ENCODE results near the gene NLRP9. TPM values are rescaled to one million over a fixed set of nuclear protein-coding genes. Genes with fewer than 3 reads are reported as not detected.

The NLRP9 gene
- total and polyA plus RNA-seq, 2 donors (not counting 1 experiment from before 2014, with no cell fraction given): not detected

- no peaks in the 10 kb centered on the region for H3K27me3 ChIP-seq (ENCODE audit: control insufficient read depth, insufficient read depth, low read length)
- no peaks in the 10 kb centered on the region for H4K20me1 ChIP-seq (ENCODE audit: control insufficient read depth, extremely low read depth, insufficient read depth, low read length)
Measured at GRCh38 chr19:55660991-55661390, 77.2 kb downstream of the NLRP9 start.

GRCh38 chr19:55660404-55660803, 77.8 kb downstream of the NLRP9 start:
- Histone ChIP-seq H4K20me1 (ENCODE audit: control insufficient read depth, extremely low read depth, insufficient read depth, low read length) (no peaks in the 10 kb centered on the region), H3K4me3 (replicated peaks in 1 of 4; ENCODE audit: control extremely low read depth in 1 of 4, insufficient read depth in 1 of 4, low read depth in 3 of 4, low read length in 4 of 4) (no peak overlapping the region), H3K27ac (ENCODE audit: insufficient read depth, low read length) (no peak overlapping the region), H2AFZ (ENCODE audit: low read length) (no peak overlapping the region), H3K79me2 (ENCODE audit: control insufficient read depth, insufficient read depth, low read length) (peaks cover 91% of the 10 kb centered on the region), H3K4me1 (ENCODE audit: control insufficient read depth, extremely low read depth, insufficient read depth, low read length) (peaks cover 14% of the 10 kb centered on the region), H3K27me3 (ENCODE audit: control insufficient read depth, insufficient read depth, low read length) (no peaks in the 10 kb centered on the region), H3K36me3 (ENCODE audit: control insufficient read depth, insufficient read depth, low read length) (peaks cover 30% of the 10 kb centered on the region), H3K9me3 (ENCODE audit: control insufficient read depth, insufficient read depth, low read depth, low read length) (no peaks in the 10 kb centered on the region), H3K9ac (ENCODE audit: insufficient read depth, low read length) (no peak overlapping the region), H3K4me2 (ENCODE audit: extremely low read depth, insufficient read depth, low read length) (no peak overlapping the region)
- TF ChIP-seq EZH2 (IDR thresholded peaks at IDR 0.05; ENCODE audit: low read length, missing control alignments): no peak
- no peak for TF ChIP-seq CTCF (conservative IDR thresholded peaks at IDR 0.05 in 1 of 2, IDR thresholded peaks at IDR 0.05 in 1 of 2; ENCODE audit: low read depth in 1 of 2, low read length in 2 of 2)
- DNase-seq (ENCODE audit: low read depth in 2 of 2): no peak

More at GRCh38 chr19:55660991-55661390, 77.2 kb downstream of the NLRP9 start:
- Histone ChIP-seq H3K27ac (ENCODE audit: insufficient read depth, low read length) (no peak overlapping the region), H3K79me2 (ENCODE audit: control insufficient read depth, insufficient read depth, low read length) (peaks cover 87% of the 10 kb centered on the region), H3K9ac (ENCODE audit: insufficient read depth, low read length) (no peak overlapping the region), H3K4me2 (ENCODE audit: extremely low read depth, insufficient read depth, low read length) (no peak overlapping the region), H2AFZ (ENCODE audit: low read length) (no peak overlapping the region), H3K36me3 (ENCODE audit: control insufficient read depth, insufficient read depth, low read length) (peaks cover 32% of the 10 kb centered on the region), H3K4me1 (ENCODE audit: control insufficient read depth, extremely low read depth, insufficient read depth, low read length) (peaks cover 14% of the 10 kb centered on the region), H3K4me3 (replicated peaks in 1 of 4; ENCODE audit: control extremely low read depth in 1 of 4, insufficient read depth in 1 of 4, low read depth in 3 of 4, low read length in 4 of 4) (no peak overlapping the region), H3K9me3 (ENCODE audit: control insufficient read depth, insufficient read depth, low read depth, low read length) (no peaks in the 10 kb centered on the region)
- TF ChIP-seq EZH2 (IDR thresholded peaks at IDR 0.05; ENCODE audit: low read length, missing control alignments) (no peak), CTCF (conservative IDR thresholded peaks at IDR 0.05 in 1 of 2, IDR thresholded peaks at IDR 0.05 in 1 of 2; ENCODE audit: low read depth in 1 of 2, low read length in 2 of 2) (no peak)
- no peak for DNase-seq (ENCODE audit: low read depth in 2 of 2)

- Histone ChIP-seq H3K4me3 (replicated peaks in 1 of 4; ENCODE audit: control extremely low read depth in 1 of 4, insufficient read depth in 1 of 4, low read depth in 3 of 4, low read length in 4 of 4) (no peak overlapping the region), H2AFZ (ENCODE audit: low read length) (no peak overlapping the region), H3K4me1 (ENCODE audit: control insufficient read depth, extremely low read depth, insufficient read depth, low read length) (peaks cover 14% of the 10 kb centered on the region), H3K9me3 (ENCODE audit: control insufficient read depth, insufficient read depth, low read depth, low read length) (no peaks in the 10 kb centered on the region), H4K20me1 (ENCODE audit: control insufficient read depth, extremely low read depth, insufficient read depth, low read length) (no peaks in the 10 kb centered on the region), H3K79me2 (ENCODE audit: control insufficient read depth, insufficient read depth, low read length) (peaks cover 92% of the 10 kb centered on the region), H3K36me3 (ENCODE audit: control insufficient read depth, insufficient read depth, low read length) (peaks cover 27% of the 10 kb centered on the region), H3K27me3 (ENCODE audit: control insufficient read depth, insufficient read depth, low read length) (no peaks in the 10 kb centered on the region), H3K9ac (ENCODE audit: insufficient read depth, low read length) (no peak overlapping the region), H3K4me2 (ENCODE audit: extremely low read depth, insufficient read depth, low read length) (no peak overlapping the region), H3K27ac (ENCODE audit: insufficient read depth, low read length) (no peak overlapping the region)
- TF ChIP-seq CTCF (conservative IDR thresholded peaks at IDR 0.05 in 1 of 2, IDR thresholded peaks at IDR 0.05 in 1 of 2; ENCODE audit: low read depth in 1 of 2, low read length in 2 of 2): no peak
- no peak for TF ChIP-seq EZH2 (IDR thresholded peaks at IDR 0.05; ENCODE audit: low read length, missing control alignments)
- DNase-seq (ENCODE audit: low read depth in 2 of 2): no peak
Measured at GRCh38 chr19:55659822-55660221, 78.4 kb downstream of the NLRP9 start.

All from fibroblast of lung (primary cell).